CD14-positive monocyte (primary cell): ENCODE data around the gene TBX10. TPM values are rescaled to one million over a fixed set of nuclear protein-coding genes. Genes with fewer than 3 reads are reported as not detected.

ENCODE experiments used
- DNase-seq, 3 donors: peaks; one replicate each; pipeline ENCODE4 v3.0.0-alpha.2; 2011 to 2022
- H2AFZ ChIP-seq: 2 replicates; pipeline ENCODE4 v1.6.0; 2012; ENCODE audit warnings: mild to moderate bottlenecking, low read depth, low read length, inconsistent platforms; ENCODE audit not compliant: insufficient read depth, poor library complexity, severe bottlenecking
- H3K27ac ChIP-seq, 2 donors: 1 replicate in 1 of 2; 2 replicates in 1 of 2; pipeline ENCODE4 v1.5.1; 2012 to 2013; ENCODE audit warnings: low read length in 2 of 2, control low read depth in 1 of 2, inconsistent platforms in 1 of 2, low read depth in 1 of 2, mild to moderate bottlenecking in 1 of 2
- H3K27me3 ChIP-seq, 2 donors: one replicate each; pipeline versions ENCODE4 v1.6.0 to v1.6.1; 2011 to 2013; ENCODE audit warnings: low read length in 2 of 2; ENCODE audit not compliant: control insufficient read depth in 2 of 2, insufficient read depth in 2 of 2
- H3K36me3 ChIP-seq, 2 donors: replicated peaks in 1 of 2; 1 replicate in 1 of 2; 2 replicates in 1 of 2; pipeline versions ENCODE4 v1.5.1 to v1.6.1; 2012 to 2013; ENCODE audit warnings: low read length in 2 of 2, control low read depth in 1 of 2, inconsistent platforms in 1 of 2, mild to moderate bottlenecking in 1 of 2; ENCODE audit not compliant: insufficient read depth in 2 of 2, control insufficient read depth in 1 of 2
- H3K4me1 ChIP-seq, 2 donors: 1 replicate in 1 of 2; 2 replicates in 1 of 2; pipeline versions ENCODE4 v1.5.1 to v1.6.1; 2012 to 2013; ENCODE audit warnings: low read length in 2 of 2, control low read depth in 1 of 2, inconsistent platforms in 1 of 2, mild to moderate bottlenecking in 1 of 2, moderate library complexity in 1 of 2; ENCODE audit not compliant: insufficient read depth in 2 of 2, control insufficient read depth in 1 of 2
- H3K4me2 ChIP-seq: replicated peaks from 2 replicates; pipeline ENCODE3; 2012; ENCODE audit warnings: low read length, moderate library complexity, mild to moderate bottlenecking; ENCODE audit not compliant: poor library complexity, severe bottlenecking; ENCODE audit errors: extremely low read depth
- H3K4me3 ChIP-seq, 3 experiments: fragments of 200-600 bp in 1 of 3; sonication (generic) in 1 of 3; replicated peaks in 1 of 3; 1 replicate in 2 of 3; 2 replicates in 1 of 3; pipeline ENCODE4 v1.5.1; 2011 to 2013; ENCODE audit warnings: low read length in 3 of 3, mild to moderate bottlenecking in 3 of 3, control low read depth in 2 of 3, low read depth in 2 of 3, inconsistent platforms in 1 of 3, moderate library complexity in 1 of 3
- H3K79me2 ChIP-seq: 2 replicates; pipeline ENCODE4 v1.6.0; 2012; ENCODE audit warnings: mild to moderate bottlenecking, control low read depth, inconsistent platforms, low read length, moderate library complexity; ENCODE audit not compliant: insufficient read depth
- H3K9ac ChIP-seq: 2 replicates; pipeline ENCODE4 v1.6.0; 2017; ENCODE audit warnings: low read length, mild to moderate bottlenecking; ENCODE audit not compliant: insufficient read depth, poor library complexity, severe bottlenecking
- H3K9me3 ChIP-seq, 2 donors: replicated peaks in 1 of 2; 1 replicate in 1 of 2; 2 replicates in 1 of 2; pipeline versions ENCODE4 v1.5.1 to v1.6.1; 2012 to 2013; ENCODE audit warnings: low read length in 2 of 2, control low read depth in 1 of 2; ENCODE audit not compliant: control insufficient read depth in 1 of 2, insufficient read depth in 1 of 2
- H4K20me1 ChIP-seq: 2 replicates; pipeline ENCODE4 v1.6.0; 2012; ENCODE audit warnings: mild to moderate bottlenecking, low read length, control low read depth, moderate library complexity; ENCODE audit not compliant: insufficient read depth
- H3K27ac Mint-ChIP-seq, 7 donors: one replicate each; pipeline ENCODE4 v1.8.0; 2020; ENCODE audit warnings: mild to moderate bottlenecking in 7 of 7, mixed read lengths in 7 of 7, moderate library complexity in 6 of 7, inconsistent platforms in 2 of 7
- H3K27me3 Mint-ChIP-seq, 3 donors: one replicate each; pipeline ENCODE4 v1.8.0; 2021 to 2022; ENCODE audit warnings: low read depth in 3 of 3, mild to moderate bottlenecking in 3 of 3, mixed read lengths in 3 of 3, moderate library complexity in 3 of 3, inconsistent platforms in 1 of 3
- H3K36me3 Mint-ChIP-seq, 2 donors: one replicate each; pipeline ENCODE4 v1.8.0; 2020; ENCODE audit warnings: mixed read lengths in 2 of 2, inconsistent platforms in 1 of 2, mild to moderate bottlenecking in 1 of 2
- H3K4me1 Mint-ChIP-seq: one replicate; pipeline ENCODE4 v1.8.0; 2020; ENCODE audit warnings: mild to moderate bottlenecking, mixed read lengths
- H3K4me3 Mint-ChIP-seq, 2 donors: one replicate each; pipeline ENCODE4 v1.8.0; 2020; ENCODE audit warnings: mild to moderate bottlenecking in 2 of 2, mixed read lengths in 2 of 2, moderate library complexity in 1 of 2
- H3K9me3 Mint-ChIP-seq, 7 donors: one replicate each; pipeline ENCODE4 v1.8.0; 2020 to 2022; ENCODE audit warnings: mixed read lengths in 7 of 7, mild to moderate bottlenecking in 6 of 7, moderate library complexity in 6 of 7, inconsistent platforms in 2 of 7
- CTCF ChIP-seq: fragments of 200-600 bp; IDR thresholded peaks from one replicate; pipeline ENCODE4 v1.8.0; 2022; ENCODE audit warnings: antibody characterized with exemption, mild to moderate bottlenecking
- WGBS: methylation state at CpG from one replicate; pipeline ENCODE4 v1.1.5; 2013; ENCODE audit warnings: missing lambda C conversion rate; ENCODE audit not compliant: insufficient coverage; 5-methylcytosine and 5-hydroxymethylcytosine counted together
- intact Hi-C, 2 donors: fragments of 100-400 bp; cut with micrococcal nuclease; formaldehyde crosslinking; loops; one replicate each; pipeline versions ENCODE4 v1.15.0 to v1.15.1; 2023
- polyA plus RNA-seq, 3 donors: library from polyadenylated mRNA; depleted of rRNA in 1 of 3; unstranded in 2 of 3; stranded (reverse) in 1 of 3; fragments of 300-500 nt in 2 of 3; fragments of >200 nt in 1 of 3; fragmentation: Illumina TruSeq in 2 of 3; gene quantifications; 1 replicate in 2 of 3; 2 replicates in 1 of 3; pipeline ENCODE4 v1.2.3, GENCODE V29; 2012 to 2021

TBX10 gene
- polyA plus RNA-seq, 3 donors, result not detected

- H3K4me1 ChIP-seq, result peaks cover 41 to 50% of the 10 kb centered on the region in 2 donors
- Mint-ChIP-seq H3K36me3 (no peaks in the 10 kb centered on the region), H3K9me3 (peaks cover 3 to 13% (median 6%) of the 10 kb centered on the region in 7 donors), H3K4me1 (peaks cover 45% of the 10 kb centered on the region), H3K4me3 (peak overlapping the region in 1 of 2 donors; percentile 71), H3K27me3 (peaks cover 13 to 33% (median 30%) of the 10 kb centered on the region in 3 donors), H3K27ac (peak overlapping the region in 1 of 7 donors; percentile 26)
- TF ChIP-seq CTCF, result no peak
- H3K27me3 ChIP-seq, result peaks cover 0 to 20% of the 10 kb centered on the region in 2 donors
- H4K20me1 ChIP-seq, result no peaks in the 10 kb centered on the region
- H3K36me3 ChIP-seq, result no peaks in the 10 kb centered on the region
- H3K4me2 ChIP-seq, result peak overlapping the region; percentile 32
- no peak overlapping the region for H3K27ac ChIP-seq
- no peaks in the 10 kb centered on the region for H3K79me2 ChIP-seq
- no CpG with 5 or more reads among the region's 15 CpGs for WGBS
- peak in 1 of 3 donors; percentile 1 for DNase-seq
- intact Hi-C loops, result no loop called here
- H3K9me3 ChIP-seq, result peaks cover 4 to 10% of the 10 kb centered on the region in 2 donors
- no peak overlapping the region for H3K9ac ChIP-seq
- no peak overlapping the region for H3K4me3 ChIP-seq
- H2AFZ ChIP-seq, result no peak overlapping the region
These were observed 7.9 kb upstream of the TBX10 start for GRCh38 chr11:67647471-67647870.

GRCh38 chr11:67646535-67647336, 7.2 kb upstream of the TBX10 start:
- Histone ChIP-seq H3K79me2 (no peaks in the 10 kb centered on the region), H4K20me1 (no peaks in the 10 kb centered on the region), H3K27me3 (peaks cover 0 to 20% of the 10 kb centered on the region in 2 donors), H3K4me3 (peak overlapping the region in 1 of 3 experiments; percentile 20), H3K36me3 (no peaks in the 10 kb centered on the region), H3K9ac (no peak overlapping the region), H3K4me1 (peaks cover 41 to 50% of the 10 kb centered on the region in 2 donors), H3K4me2 (peak overlapping the region; percentile 32), H3K27ac (no peak overlapping the region), H2AFZ (no peak overlapping the region), H3K9me3 (peaks cover 4 to 10% of the 10 kb centered on the region in 2 donors)
- Mint-ChIP-seq H3K4me3 (peak overlapping the region in 1 of 2 donors; percentile 71), H3K27me3 (peaks cover 13 to 33% (median 29%) of the 10 kb centered on the region in 3 donors), H3K36me3 (no peaks in the 10 kb centered on the region), H3K9me3 (peaks cover 3 to 13% (median 6%) of the 10 kb centered on the region in 7 donors), H3K27ac (peak overlapping the region in 1 of 7 donors; percentile 21), H3K4me1 (peaks cover 45% of the 10 kb centered on the region)
- WGBS, result 3% methylated on average over 24 of the region's 24 CpGs
- TF ChIP-seq CTCF, result no peak
- intact Hi-C loops, result no loop called here
- DNase-seq, result peak; percentile 19 to 34 (median 22)
